HG03558 (cell line): Measurements from ENCODE around the gene SRGAP2C.
"Not testable (repeated sequence)": the region's sequence is repeated elsewhere in the genome, so short reads cannot be mapped to it uniquely, and the experiment has no call there.

Experiments used
- ATAC-seq: cut with Tn5 transposase; IDR thresholded peaks from one replicate; pipeline ENCODE4 v1.9.1; 2021; ENCODE audit warnings: moderate number of reproducible peaks; ENCODE audit not compliant: unreplicated experiment; ENCODE audit errors: extremely low read depth

The SRGAP2C gene

DNA sequence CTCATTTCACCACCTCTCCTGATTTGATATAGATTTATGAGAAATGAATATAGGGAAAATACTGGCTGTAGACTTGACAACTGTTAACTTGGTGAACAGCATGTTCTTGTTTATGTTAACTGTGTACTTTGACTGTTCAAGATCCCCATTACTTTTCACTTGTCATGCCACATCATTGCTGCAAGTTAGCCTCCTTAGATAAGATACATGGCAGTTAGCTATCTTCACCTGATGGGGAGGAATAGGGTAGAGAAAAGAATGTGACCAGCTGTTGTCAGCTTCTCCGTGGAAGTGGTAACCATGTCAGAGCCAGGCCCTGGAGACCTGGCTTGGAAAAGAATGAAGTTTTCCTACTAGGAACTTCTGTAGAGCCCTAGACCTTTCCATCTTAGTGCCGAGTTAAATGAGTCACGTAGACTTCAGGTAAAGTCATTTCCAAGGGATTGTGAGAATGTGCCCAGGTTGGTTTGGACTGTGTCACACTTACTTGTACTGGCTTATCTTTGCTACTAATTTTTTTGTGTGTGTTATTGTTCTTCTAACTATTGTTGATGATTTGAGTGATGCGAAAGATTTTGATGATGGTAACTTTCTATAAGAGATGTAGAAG, 41.6 kb downstream of the SRGAP2C start:
- ATAC-seq: not testable (repeated sequence)

DNA sequence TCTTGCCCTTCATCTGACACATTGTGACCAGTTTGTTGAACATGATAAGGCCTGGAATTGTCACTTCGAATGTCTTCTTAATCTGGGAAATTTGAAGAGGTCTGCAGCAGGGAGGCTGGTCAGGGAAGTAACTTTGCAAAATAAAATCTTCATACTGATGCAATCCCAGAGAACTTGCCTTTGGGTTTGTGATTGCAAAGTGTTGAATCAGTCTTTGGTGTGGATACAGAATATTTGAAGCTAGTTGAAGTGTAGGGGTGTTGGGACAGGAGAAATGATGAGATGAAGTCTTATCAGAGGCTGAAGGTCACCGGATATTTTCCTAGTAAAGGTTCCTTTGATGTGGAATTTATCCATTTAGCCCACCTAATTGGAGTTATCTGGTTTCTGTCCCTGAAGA, 42.1 kb downstream of the SRGAP2C start:
- ATAC-seq: not testable (repeated sequence)

DNA sequence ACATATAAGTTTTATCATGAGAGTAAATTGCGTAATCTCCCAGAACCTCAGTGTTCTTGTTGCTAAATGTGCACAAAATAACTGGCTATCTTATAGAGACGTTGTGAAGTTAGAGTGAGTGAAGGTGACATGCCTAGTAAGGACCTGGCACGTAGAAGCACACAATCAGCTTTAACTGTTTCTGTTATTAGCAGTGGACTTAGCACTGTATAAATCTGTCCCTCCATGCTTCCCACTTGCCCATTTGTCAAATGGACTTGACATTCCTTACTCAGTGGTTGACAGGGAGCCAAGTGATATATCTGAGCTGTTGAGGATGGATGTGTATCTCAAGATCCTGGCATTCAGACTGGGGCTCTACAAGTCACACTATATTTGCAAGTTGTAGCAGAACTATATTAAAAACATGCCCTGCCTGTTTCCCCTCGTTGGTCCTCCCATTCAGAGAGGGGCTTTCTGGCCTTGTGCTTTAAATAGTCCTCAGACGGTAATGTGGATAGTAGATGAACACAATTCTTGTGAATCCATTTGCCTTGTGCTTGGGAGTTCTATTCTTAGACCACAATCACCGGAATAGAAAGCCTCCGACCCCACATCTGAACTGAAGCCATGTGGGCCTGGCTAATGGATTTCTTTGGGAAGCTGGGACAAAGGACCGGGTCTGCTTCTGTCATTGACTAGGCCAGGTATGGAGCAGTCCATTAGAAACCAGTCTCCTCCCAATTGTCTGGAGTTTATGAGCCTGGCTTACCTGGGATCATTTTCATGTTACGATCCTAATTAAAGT, 43.0 kb downstream of the SRGAP2C start:
- ATAC-seq: not testable (repeated sequence)

DNA sequence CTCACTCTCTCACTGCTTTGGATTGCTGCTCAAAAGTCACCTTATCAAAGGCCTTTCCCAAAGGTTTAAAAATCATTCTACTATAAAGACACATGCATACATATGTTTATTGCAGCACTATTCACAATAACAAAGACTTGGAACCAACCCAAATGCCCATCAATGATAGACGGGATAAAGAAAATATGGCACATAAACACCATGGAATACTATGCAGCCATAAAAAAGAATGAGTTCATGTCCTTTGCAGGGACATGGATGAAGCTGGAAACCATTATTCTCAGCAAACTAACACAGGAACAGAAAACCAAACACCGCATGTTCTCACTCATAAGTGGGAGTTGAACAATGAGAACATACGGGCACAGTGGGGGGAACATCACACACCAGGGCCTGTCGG, 45.9 kb downstream of the SRGAP2C start:
- ATAC-seq: not testable (repeated sequence)

DNA sequence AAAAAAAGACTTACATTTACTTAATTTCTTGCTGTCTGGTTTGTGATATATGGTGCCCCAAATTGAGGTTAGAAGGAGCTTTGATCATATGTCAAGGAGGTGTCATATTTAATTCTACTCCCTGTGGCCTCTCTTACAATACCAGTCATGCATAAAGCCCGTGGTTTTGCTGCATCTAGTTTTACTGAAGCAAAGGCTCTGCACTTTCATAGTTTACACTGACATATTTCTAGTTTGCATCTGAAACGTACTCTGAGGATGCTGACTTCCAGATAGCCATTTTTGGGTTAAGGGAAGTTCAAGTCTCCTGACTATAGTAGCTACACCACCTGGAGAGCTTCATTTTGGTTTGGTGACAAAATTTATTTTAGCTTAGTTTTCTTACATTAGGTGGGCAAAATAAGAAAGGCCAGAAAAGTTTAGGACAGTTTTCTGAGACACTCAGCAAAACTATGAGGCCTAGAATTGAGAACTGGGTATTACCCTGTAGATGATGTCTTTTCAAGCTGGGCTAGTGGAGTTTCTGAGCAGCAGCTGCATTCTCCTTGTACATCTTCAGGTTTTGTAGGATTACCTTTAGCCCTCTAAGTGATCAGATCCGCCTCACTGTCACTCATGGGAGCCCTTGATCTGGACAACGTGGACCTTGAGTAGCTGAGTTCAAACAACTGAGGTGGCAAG, 47.8 kb downstream of the SRGAP2C start:
- ATAC-seq: peak; percentile 56

DNA sequence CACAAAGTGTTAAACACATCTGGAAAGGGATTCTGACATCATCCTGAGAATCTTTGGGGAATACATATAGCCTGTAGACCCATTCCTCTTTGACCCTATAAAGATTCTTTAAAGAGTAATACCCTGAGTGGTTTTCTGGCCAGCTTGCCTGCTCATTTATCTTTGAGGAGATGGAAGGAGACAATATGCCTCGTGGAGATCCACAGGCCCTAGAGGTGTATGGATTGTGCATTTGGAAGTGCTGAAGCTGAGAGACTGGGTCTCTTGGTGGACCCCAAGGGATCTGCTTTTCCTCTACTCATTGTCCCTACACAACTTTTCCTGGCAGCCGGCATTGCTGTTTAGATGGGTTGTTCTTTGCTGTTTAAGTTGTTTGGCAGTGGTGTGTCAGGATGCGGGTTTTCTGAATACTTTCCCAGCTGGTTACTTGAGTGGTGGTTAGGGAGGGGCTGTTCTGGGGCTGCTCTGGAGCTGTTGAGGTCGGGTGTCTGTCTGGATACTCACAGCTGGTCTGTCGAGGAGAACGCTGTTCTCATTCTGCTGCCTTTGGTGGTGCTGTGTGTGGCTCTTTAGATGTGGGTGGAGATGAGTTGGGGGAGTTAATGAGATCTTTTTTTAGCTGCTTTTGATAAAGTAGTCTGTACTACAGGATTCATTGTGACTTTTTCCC, 49.5 kb downstream of the SRGAP2C start:
- ATAC-seq: not testable (repeated sequence)

DNA sequence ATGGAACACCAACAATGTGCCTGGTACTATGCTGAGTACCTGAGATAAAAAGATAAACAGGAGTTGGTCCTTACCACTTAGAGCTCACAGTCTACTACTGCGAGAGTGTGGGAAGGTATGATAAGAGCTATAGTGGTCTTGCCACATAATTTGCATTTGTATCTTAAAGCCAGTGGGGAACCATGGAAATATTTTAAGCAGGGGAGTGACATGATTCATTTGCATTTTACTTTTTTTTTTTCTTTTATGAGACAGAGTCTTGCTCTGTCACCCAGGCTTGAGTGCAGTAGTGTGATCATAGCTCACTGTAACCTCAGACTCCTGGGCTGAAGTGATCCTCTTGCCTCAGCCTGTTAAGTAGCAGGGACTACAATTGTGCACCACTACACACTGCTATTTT, 53.6 kb downstream of the SRGAP2C start:
- ATAC-seq: peak; percentile 79

DNA sequence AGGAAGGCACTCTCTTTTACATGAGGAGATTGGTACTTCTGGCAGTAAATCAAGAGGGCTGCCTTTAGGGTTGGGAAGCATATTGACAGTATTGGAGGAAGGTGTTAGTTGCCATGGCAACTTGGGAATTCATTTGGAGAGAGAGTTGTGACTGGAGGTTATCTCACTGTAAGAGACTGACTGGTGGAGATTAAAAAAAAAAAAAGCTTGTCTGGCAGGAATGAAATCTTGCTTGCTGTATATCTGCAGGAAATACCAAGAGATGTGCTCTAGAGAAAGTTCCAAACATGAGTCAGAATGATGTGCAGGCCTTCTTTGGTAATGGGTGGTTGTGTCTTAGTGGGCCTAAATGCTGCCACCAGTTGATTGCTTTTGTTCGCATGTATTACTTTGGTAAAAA, 59.1 kb downstream of the SRGAP2C start:
- not testable (repeated sequence) for ATAC-seq

DNA sequence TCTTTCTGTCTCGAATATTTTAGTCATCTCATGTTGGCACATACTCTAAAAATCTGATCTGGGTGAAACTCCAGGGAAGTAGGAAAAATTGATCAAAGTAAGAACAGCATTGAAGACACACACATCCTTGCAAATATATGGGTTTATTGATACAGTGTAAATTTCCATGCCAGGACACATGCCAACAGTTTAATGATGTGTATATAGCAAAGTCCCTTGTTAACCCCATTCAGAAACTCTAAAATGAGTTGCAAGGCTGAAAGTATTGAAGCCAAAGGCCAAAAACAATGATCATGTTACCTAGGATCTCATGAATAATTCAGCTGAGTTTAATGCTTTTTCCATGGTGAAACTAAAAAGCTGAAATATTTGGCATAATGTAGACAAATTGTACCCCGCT, 61.6 kb downstream of the SRGAP2C start:
- not testable (repeated sequence) for ATAC-seq

DNA sequence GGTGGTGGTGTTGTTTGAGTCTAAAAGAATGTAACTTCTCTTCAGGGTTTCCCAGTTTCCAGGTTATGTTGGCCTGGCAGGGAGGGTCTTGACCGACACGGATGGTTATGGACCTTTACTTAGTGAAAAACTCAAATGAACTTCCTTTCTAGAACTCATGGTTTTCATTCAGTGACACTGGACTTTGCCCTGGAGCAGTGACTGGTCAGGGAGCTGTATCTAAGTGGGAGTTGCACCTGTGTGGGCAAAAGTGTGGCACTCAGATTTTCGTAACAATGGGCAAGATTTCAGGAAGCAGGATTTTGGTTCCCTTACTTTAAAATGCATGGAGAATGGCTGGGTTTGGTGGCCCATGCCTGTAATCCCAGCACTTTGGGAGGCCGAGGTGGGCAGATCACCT, 67.9 kb downstream of the SRGAP2C start:
- not testable (repeated sequence) for ATAC-seq

DNA sequence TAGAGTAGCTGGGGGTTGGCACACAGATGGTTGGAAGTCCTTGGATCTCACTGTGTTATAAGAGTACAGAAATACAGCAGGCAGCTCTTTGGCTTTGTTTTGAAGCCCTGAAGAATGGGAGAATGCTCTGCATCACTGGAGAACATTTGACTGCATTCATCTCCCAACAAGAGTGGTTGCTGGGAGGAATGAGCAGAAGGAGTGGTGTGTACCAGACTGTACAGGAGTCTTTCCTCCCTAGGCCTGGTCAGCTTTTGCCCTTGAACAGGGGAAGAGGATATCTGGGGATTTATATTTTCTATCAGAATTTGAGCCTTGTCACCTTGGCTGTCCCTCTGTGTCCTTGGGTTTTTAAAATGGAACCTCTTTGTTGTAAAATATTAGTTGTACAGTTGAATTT, 69.8 kb downstream of the SRGAP2C start:
- not testable (repeated sequence) for ATAC-seq

DNA sequence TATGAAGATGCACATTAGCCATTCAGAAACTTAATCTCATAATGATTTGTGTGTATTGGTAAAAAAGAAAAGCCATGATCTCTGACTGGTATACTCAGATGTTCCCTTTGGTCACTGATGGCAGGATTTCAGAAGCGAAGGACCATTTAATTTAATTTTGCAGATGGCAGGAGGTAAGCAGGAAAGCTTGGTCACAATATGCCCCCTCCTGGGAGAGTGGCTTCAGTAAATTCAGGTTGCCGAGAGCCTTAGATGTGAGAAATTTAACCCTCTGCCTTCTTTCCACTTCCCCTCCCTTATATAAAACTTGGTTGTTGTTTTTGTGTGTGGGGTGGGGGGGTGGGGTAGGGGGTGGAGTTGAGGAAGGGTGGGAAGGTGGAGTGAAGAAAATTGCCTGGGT, 72.9 kb downstream of the SRGAP2C start:
- not testable (repeated sequence) for ATAC-seq

DNA sequence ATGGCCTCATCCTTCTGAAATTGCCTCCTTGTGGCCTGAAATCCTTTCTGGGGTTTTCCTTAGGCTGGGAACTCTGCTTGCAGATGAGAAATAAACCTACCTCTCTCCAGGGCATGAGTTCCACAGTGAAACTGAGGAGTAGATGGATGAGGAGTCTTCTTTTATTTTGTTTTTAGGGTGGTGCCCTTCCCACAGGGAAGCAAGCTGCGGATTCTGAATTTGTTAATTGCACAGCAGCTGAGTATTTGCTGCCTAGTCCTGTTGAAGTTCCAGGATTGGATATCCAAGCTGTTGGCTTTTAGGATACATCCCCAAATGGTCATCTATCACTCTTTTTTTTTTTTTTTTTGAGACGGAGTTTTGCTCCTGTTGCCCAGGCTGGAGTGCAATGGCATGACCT, 73.4 kb downstream of the SRGAP2C start:
- not testable (repeated sequence) for ATAC-seq

DNA sequence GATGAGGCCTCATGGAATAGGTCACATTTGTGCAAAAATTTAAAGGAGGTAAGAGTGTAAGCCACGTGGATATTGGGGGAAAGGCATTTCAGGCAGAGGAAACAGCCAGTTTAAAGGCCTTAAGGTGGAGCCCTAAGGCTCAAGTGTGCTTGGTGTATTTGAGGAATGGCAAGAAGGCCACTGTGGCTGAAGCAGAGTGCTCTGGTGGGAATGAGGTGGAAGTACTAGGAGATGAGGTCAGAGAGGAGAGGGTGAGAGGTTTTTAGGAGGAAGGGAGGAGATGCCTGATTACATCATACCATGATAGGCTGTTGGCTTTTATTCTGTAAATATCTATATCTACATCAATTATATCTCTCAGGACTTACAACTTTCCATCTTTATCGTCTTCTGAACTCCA, 75.4 kb downstream of the SRGAP2C start:
- ATAC-seq: not testable (repeated sequence)

DNA sequence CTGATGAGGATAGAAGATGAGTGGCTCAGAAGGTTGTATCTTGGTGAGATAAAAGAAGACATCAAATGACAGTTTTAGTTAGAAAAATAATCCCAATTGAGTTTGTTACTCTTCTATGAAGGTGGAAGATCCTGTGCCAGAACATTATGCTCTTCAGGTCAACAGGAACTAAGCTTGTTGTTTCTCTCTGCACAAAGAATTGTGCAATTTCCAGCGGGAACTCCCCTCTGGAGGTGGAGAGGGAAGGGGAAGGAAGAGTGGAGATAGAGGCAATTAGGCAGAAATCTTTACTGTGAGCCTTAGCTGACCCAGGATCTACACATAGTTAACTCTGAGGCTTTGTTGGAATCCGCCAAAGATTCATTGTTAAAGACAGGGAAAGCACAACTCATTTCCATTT, 77.4 kb downstream of the SRGAP2C start:
- not testable (repeated sequence) for ATAC-seq

DNA sequence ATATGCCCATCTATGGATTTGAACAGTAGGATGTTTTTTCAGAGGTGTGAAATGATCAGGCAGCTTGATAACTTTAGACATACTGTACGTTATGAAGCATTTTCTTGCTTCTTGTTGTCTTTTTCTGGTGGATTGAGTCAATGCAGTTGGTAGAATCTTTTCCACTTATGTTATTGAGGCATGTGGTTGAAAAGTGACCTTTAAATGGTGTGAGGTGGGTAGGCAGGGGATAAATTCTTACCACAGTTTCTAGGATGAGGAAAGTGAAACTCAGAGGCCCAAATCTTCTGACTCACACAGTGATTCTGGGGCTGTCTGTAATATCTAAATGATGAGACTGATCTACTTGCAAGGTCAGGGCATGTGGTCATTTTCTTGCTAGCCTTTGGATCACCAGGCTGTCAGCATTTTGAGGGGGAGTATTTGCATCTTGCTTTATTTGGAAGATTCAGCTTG, 79.0 kb downstream of the SRGAP2C start:
- peak; percentile 58 for ATAC-seq

DNA sequence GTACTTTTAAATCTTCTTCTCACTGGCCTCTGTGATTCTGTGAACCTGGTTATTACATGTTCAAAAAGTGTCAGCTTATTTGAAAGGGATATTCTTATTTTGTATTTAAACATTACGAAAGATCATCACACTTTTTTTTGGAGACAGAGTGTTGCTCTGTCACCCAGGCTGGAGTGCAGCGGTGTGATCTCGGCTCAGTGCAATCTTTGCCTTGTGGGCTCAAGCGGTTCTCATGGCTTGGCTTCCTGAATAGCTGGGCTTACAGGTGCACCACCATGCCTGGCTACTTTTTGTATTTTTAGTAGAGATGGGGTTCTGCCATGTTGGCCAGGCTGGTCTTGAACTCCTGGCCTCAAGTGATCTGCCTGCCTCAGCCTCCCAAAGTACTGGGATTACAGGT, 82.3 kb downstream of the SRGAP2C start:
- ATAC-seq: not testable (repeated sequence)

DNA sequence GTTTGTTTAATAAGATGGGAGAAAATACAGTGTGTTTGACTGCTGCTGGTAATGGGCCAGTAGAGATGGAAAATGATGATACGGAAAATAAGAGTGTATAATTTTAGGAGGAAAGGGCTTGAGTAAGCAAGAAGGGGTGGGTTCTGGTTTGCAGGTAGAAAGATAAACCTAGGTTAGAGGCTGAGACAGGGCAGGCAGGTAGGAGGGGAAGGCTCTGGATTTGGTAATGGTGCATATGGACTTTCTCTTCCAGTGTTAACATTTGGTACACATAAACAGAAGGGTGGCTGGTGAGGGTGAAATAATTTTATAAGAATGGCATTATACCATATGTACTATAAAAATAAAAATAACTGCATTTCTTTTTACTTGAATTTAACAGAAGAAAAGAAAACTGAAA, 84.5 kb downstream of the SRGAP2C start:
- ATAC-seq: not testable (repeated sequence)

DNA sequence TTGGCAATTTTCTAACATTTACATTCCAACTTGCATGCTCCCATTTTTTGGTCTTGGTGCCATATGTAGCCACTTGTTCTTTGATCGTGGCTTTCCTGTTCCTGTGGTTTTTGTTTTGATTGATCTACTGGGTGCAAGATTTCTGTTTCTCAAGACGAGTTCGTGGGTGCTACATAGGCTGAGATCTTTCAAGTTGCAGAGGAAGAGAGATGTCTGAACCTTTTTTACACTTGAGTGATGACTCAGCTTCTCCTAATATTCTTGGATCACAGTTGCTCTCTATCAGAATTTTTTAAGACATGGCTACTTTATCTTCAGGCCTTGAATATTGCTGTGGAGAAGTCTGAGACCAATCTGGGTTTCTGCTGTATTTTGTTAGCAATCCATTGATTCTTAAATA, 85.2 kb downstream of the SRGAP2C start:
- not testable (repeated sequence) for ATAC-seq

DNA sequence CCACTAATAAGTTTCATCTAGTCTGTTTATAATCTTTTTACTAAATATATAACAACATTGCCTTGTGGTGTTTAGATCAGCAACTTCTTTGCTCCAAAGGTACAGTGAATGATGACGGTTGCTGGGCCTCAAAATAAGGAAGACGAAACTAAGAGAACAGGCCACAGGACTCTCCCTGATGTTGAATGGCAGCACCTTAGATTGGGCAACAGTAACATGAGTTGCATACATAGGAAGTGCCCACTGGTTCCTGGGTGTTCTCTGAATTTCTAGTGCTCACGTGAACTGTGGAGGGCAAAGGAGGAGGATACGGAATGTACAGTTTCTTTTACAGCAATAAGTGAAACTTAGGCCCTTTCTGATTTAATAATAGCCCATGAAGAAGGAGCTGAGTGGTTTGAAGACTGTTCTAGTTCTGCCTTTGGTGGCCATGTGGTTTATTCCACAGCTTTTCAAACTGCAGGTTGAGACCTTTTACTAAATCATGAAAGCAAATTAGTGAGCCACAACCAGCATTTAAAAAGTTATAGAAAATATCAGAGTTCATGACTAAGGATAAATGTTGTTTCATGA, 86.5 kb downstream of the SRGAP2C start:
- not testable (repeated sequence) for ATAC-seq
